NCI-H187 (cell line): Measurements from ENCODE around the gene ENOPH1.

Experiments
- DNase-seq, 2 experiments: peaks; one replicate each; lab custom pipeline; 2025; lab: John Stamatoyannopoulos, UW

Gene ENOPH1

GRCh38 chr4:82428526-82428968 lies 1.8 kb upstream of the ENOPH1 start:
- DNase-seq = peak in 1 of 2 experiments; percentile 65

GRCh38 chr4:82428969-82429727 lies 1.2 kb upstream of the ENOPH1 start:
- DNase-seq = peak; percentile 94 to 96

GRCh38 chr4:82429728-82430192 lies 630 bp upstream of the ENOPH1 start:
- DNase-seq = no peak

GRCh38 chr4:82430964-82431745 lies 765 bp downstream of the ENOPH1 start:
- peak; percentile 38 to 64 for DNase-seq

GRCh38 chr4:82431831-82432230 lies 1.4 kb downstream of the ENOPH1 start:
- no peak for DNase-seq

- DNase-seq = no peak
Observed at GRCh38 chr4:82432596-82432995, 2.2 kb downstream of the ENOPH1 start.

GRCh38 chr4:82433791-82434190 lies 3.4 kb downstream of the ENOPH1 start:
- DNase-seq = no peak

GRCh38 chr4:82434949-82435348 lies 4.6 kb downstream of the ENOPH1 start:
- no peak for DNase-seq

- no peak for DNase-seq
Observed at GRCh38 chr4:82436130-82436529, 5.7 kb downstream of the ENOPH1 start.

- no peak for DNase-seq
Observed at GRCh38 chr4:82436780-82437179, 6.4 kb downstream of the ENOPH1 start.

- no peak for DNase-seq
Observed at GRCh38 chr4:82437285-82438005, 7.1 kb downstream of the ENOPH1 start.

GRCh38 chr4:82439088-82439487 lies 8.7 kb downstream of the ENOPH1 start:
- no peak for DNase-seq

GRCh38 chr4:82447886-82448285 lies 17.5 kb downstream of the ENOPH1 start:
- DNase-seq = no peak

GRCh38 chr4:82450966-82451755 lies 20.8 kb downstream of the ENOPH1 start:
- no peak for DNase-seq

- no peak for DNase-seq
Observed at GRCh38 chr4:82452026-82452425, 21.6 kb downstream of the ENOPH1 start.

- no peak for DNase-seq
Observed at GRCh38 chr4:82457266-82457665, 26.9 kb downstream of the ENOPH1 start.

GRCh38 chr4:82458729-82459128 lies 28.3 kb downstream of the ENOPH1 start:
- no peak for DNase-seq

GRCh38 chr4:82461710-82462109 lies 31.3 kb downstream of the ENOPH1 start:
- DNase-seq = no peak

- peak; percentile 65 to 81 for DNase-seq
Observed at GRCh38 chr4:82462415-82462831, 32.0 kb downstream of the ENOPH1 start.

GRCh38 chr4:82463221-82463620 lies 32.8 kb downstream of the ENOPH1 start:
- no peak for DNase-seq

- DNase-seq = no peak
Observed at GRCh38 chr4:82467471-82467870, 37.1 kb downstream of the ENOPH1 start.
